Muscle of leg (tissue), 11 donors: Measurements from ENCODE around the gene RO60. TPM values are rescaled to one million over a fixed set of nuclear protein-coding genes. Genes with fewer than 3 reads are reported as not detected.
"Not testable (repeated sequence)": the region's sequence is repeated elsewhere in the genome, so short reads cannot be mapped to it uniquely, and the experiment has no call there.

Source experiments
- DNase-seq: peaks from one replicate; pipeline ENCODE4 v3.0.0; 2013
- H3K27ac ChIP-seq: one replicate; pipeline ENCODE4 v1.5.1; 2013; ENCODE audit warnings: mild to moderate bottlenecking, low read length, control low read depth
- H3K27me3 ChIP-seq: one replicate; pipeline ENCODE4 v1.6.1; 2013; ENCODE audit warnings: low read length; ENCODE audit not compliant: control insufficient read depth, insufficient read depth
- H3K36me3 ChIP-seq: one replicate; pipeline ENCODE4 v1.6.1; 2013; ENCODE audit warnings: low read length; ENCODE audit not compliant: control insufficient read depth, insufficient read depth
- H3K4me1 ChIP-seq: one replicate; pipeline ENCODE4 v1.6.1; 2013; ENCODE audit warnings: low read length; ENCODE audit not compliant: control insufficient read depth, insufficient read depth
- H3K4me3 ChIP-seq: one replicate; pipeline ENCODE4 v1.5.1; 2013; ENCODE audit warnings: low read length, control low read depth
- H3K9me3 ChIP-seq: replicated peaks from 2 replicates; pipeline ENCODE4 v1.6.1; 2013; ENCODE audit warnings: low read depth, low read length; ENCODE audit not compliant: control insufficient read depth
- WGBS: methylation state at CpG from one replicate; pipeline ENCODE4 v1.1.5; 2013; ENCODE audit warnings: missing lambda C conversion rate; ENCODE audit not compliant: insufficient coverage; 5-methylcytosine and 5-hydroxymethylcytosine counted together
- polyA plus RNA-seq, 8 donors: library from polyadenylated mRNA; unstranded; fragments of 120-200 nt; gene quantifications; one replicate each; pipeline versions ENCODE4 v1.2.1 to v1.2.3, GENCODE V29; 2013; ENCODE audit warnings: inconsistent platforms in 1 of 8, low replicate concordance in 1 of 8; ENCODE audit not compliant: insufficient read length in 8 of 8, insufficient read depth in 1 of 8
- total RNA-seq: library from RNA; stranded (reverse); fragments of 120-200 nt; gene quantifications from one replicate; pipeline ENCODE4 v1.2.4, GENCODE V29; 2013

Gene RO60
- total and polyA plus RNA-seq, 9 donors: 15.1 to 67.3 (median 25.6) TPM

DNA sequence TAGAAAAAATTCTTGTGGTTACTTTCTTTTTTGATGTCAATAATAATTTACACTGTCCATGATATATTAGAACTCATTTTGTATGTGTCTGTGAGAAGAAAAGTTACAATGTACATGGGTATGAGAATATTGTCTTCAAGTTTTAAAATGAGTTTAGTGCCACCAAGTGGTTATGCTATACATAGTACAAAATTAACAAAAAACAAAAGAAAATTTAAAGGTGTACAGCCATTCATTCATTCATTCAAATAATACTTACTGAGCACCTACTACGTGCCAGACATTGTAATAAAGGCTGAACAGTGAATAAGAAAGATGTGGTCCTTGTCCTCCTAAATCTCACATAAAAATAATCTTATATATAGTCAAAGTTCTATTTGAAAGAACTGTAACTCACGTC, 28.0 kb upstream of the RO60 start:
- Histone ChIP-seq H3K9me3 (no peaks in the 10 kb centered on the region), H3K4me1 (no peaks in the 10 kb centered on the region), H3K4me3 (no peak overlapping the region), H3K36me3 (no peaks in the 10 kb centered on the region), H3K27me3 (no peaks in the 10 kb centered on the region), H3K27ac (no peak overlapping the region)
- WGBS: no CpG with 5 or more reads among the region's 2 CpGs
- no peak for DNase-seq

- H3K4me1 ChIP-seq, DNase-seq, H3K27ac ChIP-seq, H3K27me3 ChIP-seq, H3K9me3 ChIP-seq, H3K36me3 ChIP-seq, H3K4me3 ChIP-seq: not testable (repeated sequence)
- no CpG with 5 or more reads among the region's 9 CpGs for WGBS
These were observed 26.6 kb upstream of the RO60 start for GRCh38 chr1:193032643-193033427.

DNA sequence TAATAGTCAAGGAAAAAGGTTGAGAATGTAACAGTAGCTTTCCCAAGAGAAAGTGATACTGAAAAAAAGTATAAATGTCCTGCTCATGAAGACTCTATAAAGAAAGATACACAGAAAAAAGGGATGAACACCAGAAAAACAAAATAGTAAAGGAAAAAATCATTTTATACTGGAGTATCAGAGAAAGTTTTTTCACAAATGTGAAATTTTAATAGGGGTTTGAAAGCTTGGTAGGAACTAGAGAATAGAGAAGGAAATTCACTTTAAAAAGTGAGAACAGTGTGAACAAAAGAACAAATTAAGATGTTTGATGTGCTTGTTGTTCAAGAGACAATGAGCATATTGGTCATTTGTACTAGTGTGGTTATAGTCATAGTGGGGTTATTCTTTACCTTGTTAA, 25.8 kb upstream of the RO60 start:
- Histone ChIP-seq H3K9me3 (no peaks in the 10 kb centered on the region), H3K4me1 (no peaks in the 10 kb centered on the region), H3K36me3 (no peaks in the 10 kb centered on the region), H3K27ac (no peak overlapping the region), H3K27me3 (no peaks in the 10 kb centered on the region), H3K4me3 (no peak overlapping the region)
- DNase-seq: no peak

DNA sequence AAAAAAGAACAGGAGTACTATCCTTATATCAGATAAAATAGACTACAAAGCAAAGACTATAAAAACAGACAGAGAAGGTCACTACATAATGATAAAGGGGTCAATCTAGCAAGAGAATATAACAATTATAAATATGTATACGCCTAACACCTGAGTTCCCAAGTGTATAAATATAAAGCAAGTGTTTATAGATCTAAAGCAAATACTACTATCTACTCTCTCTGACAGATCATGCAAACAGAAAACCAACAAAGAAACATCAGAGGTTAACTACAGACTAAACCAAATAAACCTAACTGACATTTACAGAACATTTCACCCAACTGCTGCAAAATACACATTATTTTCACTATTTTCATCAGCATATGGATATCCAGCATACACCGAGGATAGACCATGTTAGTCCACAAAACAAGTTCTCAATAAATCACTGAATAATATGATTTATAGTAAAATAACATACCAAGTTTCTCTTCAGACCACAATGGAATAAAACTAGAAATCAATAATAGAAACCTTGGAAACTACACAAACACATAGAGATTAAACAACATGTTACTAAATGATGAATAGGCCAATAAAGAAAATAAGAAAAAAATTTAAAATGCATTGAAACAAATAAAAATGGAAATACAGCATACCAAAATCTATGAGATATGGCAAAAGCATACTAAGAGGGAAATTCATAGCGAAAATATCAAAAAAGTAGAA, 22.9 kb upstream of the RO60 start:
- Histone ChIP-seq H3K4me1 (no peaks in the 10 kb centered on the region), H3K27me3 (no peaks in the 10 kb centered on the region), H3K36me3 (no peaks in the 10 kb centered on the region), H3K4me3 (no peak overlapping the region), H3K27ac (no peak overlapping the region), H3K9me3 (no peaks in the 10 kb centered on the region)
- WGBS: no CpG with 5 or more reads among the region's 3 CpGs
- DNase-seq: no peak

DNA sequence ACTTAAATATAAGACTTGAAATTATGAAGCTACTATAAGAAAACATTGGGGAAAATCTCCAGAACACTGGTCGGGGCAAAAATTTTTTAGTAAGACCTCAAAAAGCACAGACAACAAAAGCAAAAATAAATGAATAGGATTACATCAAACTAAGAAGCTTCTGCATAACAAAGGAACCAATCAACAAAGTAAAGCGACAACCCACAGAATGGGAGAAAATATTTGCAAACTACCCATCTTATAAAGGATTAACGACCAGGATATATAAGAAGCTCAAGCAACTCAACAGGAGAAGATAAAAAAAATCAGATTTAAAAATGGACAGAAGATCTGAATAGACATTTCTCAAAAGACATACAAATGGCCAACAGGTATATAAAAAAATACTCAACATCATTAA, 19.4 kb upstream of the RO60 start:
- Histone ChIP-seq H3K36me3 (peaks cover 8% of the 10 kb centered on the region), H3K27ac (no peak overlapping the region), H3K4me1 (no peaks in the 10 kb centered on the region), H3K9me3 (no peaks in the 10 kb centered on the region), H3K27me3 (no peaks in the 10 kb centered on the region), H3K4me3 (no peak overlapping the region)
- no peak for DNase-seq
- no CpG with 5 or more reads among the region's 3 CpGs for WGBS

DNA sequence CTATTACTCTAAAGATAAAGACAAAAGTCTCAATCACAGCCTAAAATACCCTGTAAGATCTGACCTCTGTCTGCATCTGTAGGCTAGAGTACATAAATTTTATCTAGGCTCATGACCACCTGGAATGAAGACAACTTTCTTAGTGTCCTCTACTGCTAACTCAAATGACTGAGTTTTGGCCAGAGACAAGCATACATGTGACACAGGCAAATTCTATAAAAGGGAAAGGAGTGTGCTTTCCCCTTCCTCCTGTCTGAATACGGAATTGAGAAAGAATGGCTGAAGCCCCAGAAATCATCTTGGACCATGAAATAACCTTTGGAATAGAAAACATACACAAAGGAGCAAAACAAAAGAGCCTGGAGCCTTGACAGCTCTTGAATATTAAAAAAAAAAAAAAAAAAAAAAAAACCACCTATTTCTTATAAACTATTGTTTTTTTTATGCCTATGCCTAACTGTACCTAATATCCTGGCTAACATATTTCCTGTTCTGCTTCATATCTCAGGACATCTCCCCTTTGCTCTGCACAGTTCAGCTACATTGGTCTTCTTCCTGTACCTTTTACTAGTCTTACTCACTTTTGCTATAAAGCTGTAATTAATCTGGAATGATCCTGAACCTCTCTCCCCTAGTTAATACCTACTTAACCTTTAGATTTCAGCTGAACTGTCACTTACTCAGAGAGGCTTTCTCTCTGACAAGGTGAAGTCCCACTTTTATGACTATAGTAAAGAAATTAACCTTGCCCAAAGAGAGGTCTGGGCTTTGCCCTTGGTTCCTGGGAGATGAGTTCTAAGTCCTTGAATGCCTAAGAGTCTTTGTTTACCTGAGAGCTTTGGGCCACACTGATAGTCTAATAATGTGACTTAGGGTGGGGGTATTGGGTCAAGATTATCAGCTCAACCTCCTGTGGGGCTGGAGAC, 16.4 kb upstream of the RO60 start:
- DNase-seq: no peak
- H3K4me3 ChIP-seq: no peak overlapping the region
- H3K4me1 ChIP-seq: no peaks in the 10 kb centered on the region
- peaks cover 18% of the 10 kb centered on the region for H3K36me3 ChIP-seq
- no peaks in the 10 kb centered on the region for H3K9me3 ChIP-seq
- WGBS: no CpG with 5 or more reads among the region's 1 CpG
- H3K27ac ChIP-seq: no peak overlapping the region
- H3K27me3 ChIP-seq: no peaks in the 10 kb centered on the region

- not testable (repeated sequence) for H3K4me1 ChIP-seq, H3K27ac ChIP-seq, DNase-seq, H3K4me3 ChIP-seq, H3K9me3 ChIP-seq, H3K27me3 ChIP-seq
- peaks cover 21% of the 10 kb centered on the region for H3K36me3 ChIP-seq
- WGBS: no CpG with 5 or more reads among the region's 5 CpGs
These were observed 10.5 kb upstream of the RO60 start for GRCh38 chr1:193048913-193049312.

- Histone ChIP-seq H3K27me3 (no peaks in the 10 kb centered on the region), H3K4me1 (peaks cover 6% of the 10 kb centered on the region), H3K36me3 (peaks cover 6% of the 10 kb centered on the region), H3K27ac (no peak overlapping the region), H3K9me3 (no peaks in the 10 kb centered on the region), H3K4me3 (no peak overlapping the region)
- WGBS: 70% methylated on average over 2 of the region's 4 CpGs
- DNase-seq: no peak
These were observed 5.2 kb upstream of the RO60 start for GRCh38 chr1:193054169-193054675.

GRCh38 chr1:193058529-193059281, 707 bp upstream of the RO60 start:
- no peaks in the 10 kb centered on the region for H3K9me3 ChIP-seq
- peak; percentile 71 for DNase-seq
- no peaks in the 10 kb centered on the region for H3K27me3 ChIP-seq
- WGBS: under 1% methylated on average over 35 of the region's 37 CpGs
- H3K4me3 ChIP-seq: peak overlapping the region; percentile 78
- H3K27ac ChIP-seq: peak overlapping the region; percentile 98
- H3K36me3 ChIP-seq: no peaks in the 10 kb centered on the region
- peaks cover 8% of the 10 kb centered on the region for H3K4me1 ChIP-seq
